GM15510 (cell line): ENCODE data around the gene PPM1A.

Experiments
- POLR2A ChIP-seq: IDR thresholded peaks from 3 replicates; pipeline ENCODE4 v1.6.1; 2011; ENCODE audit warnings: borderline replicate concordance; ENCODE audit not compliant: insufficient read length; ENCODE audit errors: extremely low read depth

PPM1A gene

GRCh38 chr14:60248697-60249318 is at the start of gene PPM1A:
TSS of gene PPM1A (plus strand) at chr14:60249221. CDS start at chr14:60282704, 33,483 bp downstream.
- peak; percentile 92 for TF ChIP-seq POLR2A

DNA sequence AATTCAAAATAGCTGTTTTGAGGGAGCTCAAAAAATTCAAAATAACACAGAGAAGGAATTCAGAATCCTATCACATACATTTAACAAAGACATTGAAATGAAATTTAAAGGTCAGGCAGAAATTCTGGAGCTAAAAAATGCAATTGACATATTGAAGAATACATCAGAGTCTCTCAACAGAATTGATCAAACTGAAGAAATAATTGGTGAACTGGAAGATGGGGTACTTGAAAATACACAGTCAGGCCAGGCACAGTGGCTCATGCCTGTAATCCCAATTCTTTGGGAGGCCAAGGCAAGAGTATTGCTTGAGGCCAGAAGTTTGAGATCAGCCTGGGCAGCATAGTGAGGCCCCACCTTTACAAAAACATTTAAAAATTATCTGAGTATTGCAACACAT is 49.7 kb upstream of the PPM1A start:
- TF ChIP-seq POLR2A, result no peak

GRCh38 chr14:60204104-60204842 is 44.7 kb upstream of the PPM1A start:
- peak; percentile 26 for TF ChIP-seq POLR2A

DNA sequence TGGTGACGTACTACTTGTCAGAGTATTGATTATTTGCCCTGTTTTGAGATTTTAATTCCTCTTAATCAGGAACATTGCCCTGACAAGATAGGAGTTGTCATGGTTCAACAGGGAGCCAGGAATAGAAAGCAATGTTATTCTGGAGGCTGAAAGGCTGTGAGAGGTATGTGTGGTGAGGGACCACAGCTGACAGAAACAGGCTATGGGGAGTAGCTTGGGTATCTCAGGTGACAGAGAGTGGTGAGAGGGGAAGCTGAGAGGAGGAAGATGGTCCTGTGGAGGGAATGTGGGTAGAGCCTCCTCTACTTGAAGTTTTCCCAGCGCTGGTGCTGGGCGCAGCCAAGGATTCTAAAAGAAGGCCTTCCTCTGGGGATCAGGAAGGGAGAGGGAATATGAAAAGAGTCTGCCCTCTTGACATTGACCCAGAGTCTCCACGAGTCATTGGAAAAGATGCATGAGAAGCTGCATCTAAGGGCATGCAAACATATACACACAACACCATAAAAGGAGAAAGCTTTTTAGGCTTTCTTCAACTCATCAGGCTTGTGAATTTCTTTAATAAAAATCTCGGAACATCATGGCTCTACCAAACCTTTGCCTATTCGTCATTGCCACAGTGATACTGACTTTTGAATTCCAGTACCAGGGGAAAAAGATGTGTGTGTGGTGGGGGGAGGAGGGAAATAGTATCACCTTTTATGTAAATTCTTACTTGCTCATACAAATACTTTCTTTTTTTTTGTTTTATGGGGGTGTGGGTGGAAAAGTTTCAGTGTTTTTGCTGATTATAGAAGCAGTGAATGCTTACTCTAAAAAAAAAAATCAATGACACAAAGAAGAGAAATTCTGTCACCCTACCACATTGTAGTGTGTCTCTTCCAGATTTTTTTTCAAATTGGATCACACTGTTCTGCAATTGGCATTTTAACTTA is 43.9 kb upstream of the PPM1A start:
- TF ChIP-seq POLR2A, result no peak

DNA sequence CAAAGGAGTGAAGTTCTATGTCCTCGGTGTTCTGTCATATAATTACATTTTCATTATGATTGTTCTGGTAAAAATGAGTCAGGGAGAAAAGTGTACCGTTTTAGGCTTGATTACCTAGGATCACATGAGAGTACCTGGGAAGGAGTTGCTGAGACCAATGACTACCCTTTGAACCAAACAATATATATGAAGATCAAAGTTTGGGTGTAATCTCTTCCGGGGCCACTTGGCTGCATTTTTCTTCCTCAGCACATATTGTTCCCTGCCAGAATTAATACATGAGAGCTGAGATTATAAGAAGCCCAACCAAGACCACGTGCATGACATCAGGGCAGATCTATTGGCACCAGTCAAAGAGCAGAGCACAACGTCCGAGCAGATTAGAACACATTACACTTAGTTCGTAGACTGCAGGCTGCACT is 42.8 kb upstream of the PPM1A start:
- TF ChIP-seq POLR2A, result no peak

DNA sequence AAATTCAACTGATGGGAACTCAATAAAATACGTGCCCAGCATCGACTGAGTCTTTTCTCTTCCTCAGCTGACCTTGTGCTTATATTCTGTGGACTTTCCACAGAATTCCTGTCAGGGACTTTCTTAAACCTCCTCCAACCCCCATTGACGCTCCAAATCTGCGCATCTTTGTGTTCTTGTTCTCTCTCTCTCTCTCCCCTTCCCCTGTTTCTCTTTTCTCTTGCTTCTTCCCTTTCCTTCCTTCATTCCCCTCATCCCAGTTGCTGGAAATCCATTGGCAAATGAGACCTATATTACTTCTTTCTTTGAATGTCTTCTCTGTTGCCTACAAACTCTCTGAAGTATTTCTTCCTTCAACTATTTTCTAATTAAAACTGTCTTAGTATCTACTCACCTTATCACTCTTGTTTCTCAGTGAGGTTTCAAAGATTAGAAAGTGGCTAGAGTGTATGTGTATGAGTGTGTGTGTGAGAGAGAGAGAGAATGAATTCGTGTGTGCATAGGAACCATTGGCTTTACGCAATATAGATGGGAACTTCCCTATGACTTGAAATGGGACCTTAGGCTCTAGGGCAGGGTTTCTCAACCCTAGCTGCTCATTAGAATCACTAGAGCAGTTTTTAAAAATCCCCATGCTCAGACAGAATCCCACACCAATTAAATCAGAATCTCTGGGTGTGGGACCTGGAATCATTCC is 42.0 kb upstream of the PPM1A start:
- no peak for TF ChIP-seq POLR2A

GRCh38 chr14:60210703-60211102 is 38.3 kb upstream of the PPM1A start:
- no peak for TF ChIP-seq POLR2A

DNA sequence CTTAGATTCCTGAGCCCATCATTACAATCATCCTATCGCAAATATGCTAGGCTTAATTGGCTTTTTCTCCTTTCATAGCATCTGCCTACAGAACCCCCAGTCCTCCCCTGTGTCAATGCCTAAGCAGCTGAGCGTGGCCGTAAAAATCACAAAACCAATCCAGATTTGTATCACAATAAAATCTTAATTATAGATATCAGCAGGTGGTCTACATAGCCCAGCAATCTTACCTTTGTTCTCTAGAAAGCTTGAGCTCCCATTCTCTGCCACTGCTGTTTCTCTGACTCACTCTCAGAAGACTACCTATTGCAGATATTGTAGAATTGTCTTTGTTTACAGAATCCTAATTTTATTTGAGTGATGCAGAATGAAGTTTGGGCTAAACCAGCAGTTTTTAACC is 37.9 kb upstream of the PPM1A start:
- no peak for TF ChIP-seq POLR2A

GRCh38 chr14:60212503-60213371 is 36.3 kb upstream of the PPM1A start:
- TF ChIP-seq POLR2A, result peak; percentile 17

GRCh38 chr14:60214003-60214402 is 35.0 kb upstream of the PPM1A start:
- TF ChIP-seq POLR2A, result no peak

GRCh38 chr14:60214415-60215126 is 34.5 kb upstream of the PPM1A start:
- no peak for TF ChIP-seq POLR2A

DNA sequence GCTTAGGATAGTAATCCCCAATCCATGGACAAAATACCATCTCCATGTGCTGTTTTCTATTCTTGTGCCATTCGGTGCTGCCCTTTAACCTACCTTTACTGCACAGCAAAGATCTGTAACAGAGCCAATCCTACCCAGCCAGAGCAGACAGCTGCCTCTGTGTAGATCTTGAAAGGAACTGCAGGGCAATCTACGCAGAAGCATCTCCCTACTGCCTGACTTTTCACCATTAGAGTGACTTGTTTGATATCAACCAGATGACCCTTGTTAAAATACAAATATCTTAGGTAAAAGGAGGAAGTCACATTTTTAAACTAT is 33.9 kb upstream of the PPM1A start:
- no peak for TF ChIP-seq POLR2A

DNA sequence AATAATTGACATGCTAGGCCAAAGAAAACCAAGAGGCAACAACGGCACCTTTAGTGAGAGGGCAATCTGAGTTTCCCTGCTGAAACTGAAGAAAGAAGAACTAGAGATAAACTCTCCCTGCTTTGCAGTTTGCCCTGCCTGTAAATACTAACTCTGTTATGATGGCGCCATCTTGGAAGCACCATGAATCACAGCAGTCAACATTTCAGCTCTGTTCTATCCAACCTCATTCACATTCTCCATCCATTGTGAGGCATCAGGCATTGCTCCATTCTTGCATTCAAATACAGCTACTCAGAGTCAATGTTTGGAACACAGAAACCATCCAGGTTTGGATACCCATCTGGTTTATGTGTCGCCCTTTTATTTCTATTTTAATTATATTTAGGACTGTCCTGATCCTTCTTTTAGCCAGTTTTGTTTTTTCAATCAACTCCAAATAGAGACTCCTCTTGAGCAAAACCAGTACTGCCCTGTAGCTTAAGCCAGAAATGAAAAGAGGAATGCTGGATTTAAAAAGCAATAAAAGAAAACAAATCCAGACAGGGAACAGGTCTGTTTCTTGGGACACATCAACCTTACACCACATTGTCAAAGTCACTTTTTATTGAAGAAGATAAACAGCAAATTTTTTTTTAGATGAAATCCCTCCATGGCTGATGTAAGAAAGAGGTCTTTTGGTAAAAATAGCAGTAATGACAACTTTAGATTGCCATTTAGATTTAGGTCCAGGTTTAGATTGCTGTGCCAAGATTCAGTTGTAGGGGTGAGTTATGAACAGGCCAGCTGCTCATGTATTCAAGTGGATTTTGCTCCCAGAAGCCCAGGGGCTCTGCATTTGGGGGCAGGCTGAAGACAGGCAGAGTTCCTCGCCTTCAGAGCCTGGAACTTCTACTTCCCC is 33.3 kb upstream of the PPM1A start:
- TF ChIP-seq POLR2A, result no peak

GRCh38 chr14:60217713-60218112 is 31.3 kb upstream of the PPM1A start:
- TF ChIP-seq POLR2A, result no peak
